AG09309 (cell line): ENCODE data around the gene STYXL1.
"Not testable (repeated sequence)": the region's sequence is repeated elsewhere in the genome, so short reads cannot be mapped to it uniquely, and the experiment has no call there.

ENCODE experiments used
- DNase-seq: peaks from one replicate; pipeline ENCODE4 v3.0.0-alpha.2; 2010; ENCODE audit warnings: low read depth
- H3K4me3 ChIP-seq: 2 replicates; pipeline ENCODE4 v1.5.1; 2011; ENCODE audit warnings: mild to moderate bottlenecking, low read depth, low read length, moderate library complexity; ENCODE audit not compliant: control insufficient read depth
- TF ChIP-seq, protein P1 (sequence below): IDR thresholded peaks from 2 replicates; pipeline ENCODE4 v1.5.1; 2011; ENCODE audit warnings: mild to moderate bottlenecking, low read depth, low read length, inconsistent platforms; ENCODE audit not compliant: insufficient read depth, control insufficient read depth; ENCODE audit errors: missing control alignments

STYXL1 gene

GRCh38 chr7:76064208-76064970 lies 16.6 kb upstream of the STYXL1 start:
- no peak overlapping the region for H3K4me3 ChIP-seq
- TF ChIP-seq, protein P1, sequence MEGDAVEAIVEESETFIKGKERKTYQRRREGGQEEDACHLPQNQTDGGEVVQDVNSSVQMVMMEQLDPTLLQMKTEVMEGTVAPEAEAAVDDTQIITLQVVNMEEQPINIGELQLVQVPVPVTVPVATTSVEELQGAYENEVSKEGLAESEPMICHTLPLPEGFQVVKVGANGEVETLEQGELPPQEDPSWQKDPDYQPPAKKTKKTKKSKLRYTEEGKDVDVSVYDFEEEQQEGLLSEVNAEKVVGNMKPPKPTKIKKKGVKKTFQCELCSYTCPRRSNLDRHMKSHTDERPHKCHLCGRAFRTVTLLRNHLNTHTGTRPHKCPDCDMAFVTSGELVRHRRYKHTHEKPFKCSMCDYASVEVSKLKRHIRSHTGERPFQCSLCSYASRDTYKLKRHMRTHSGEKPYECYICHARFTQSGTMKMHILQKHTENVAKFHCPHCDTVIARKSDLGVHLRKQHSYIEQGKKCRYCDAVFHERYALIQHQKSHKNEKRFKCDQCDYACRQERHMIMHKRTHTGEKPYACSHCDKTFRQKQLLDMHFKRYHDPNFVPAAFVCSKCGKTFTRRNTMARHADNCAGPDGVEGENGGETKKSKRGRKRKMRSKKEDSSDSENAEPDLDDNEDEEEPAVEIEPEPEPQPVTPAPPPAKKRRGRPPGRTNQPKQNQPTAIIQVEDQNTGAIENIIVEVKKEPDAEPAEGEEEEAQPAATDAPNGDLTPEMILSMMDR = no peak

GRCh38 chr7:76063525-76063924 lies 15.7 kb upstream of the STYXL1 start:
- DNase-seq = no peak
- H3K4me3 ChIP-seq = no peak overlapping the region
- TF ChIP-seq, protein P1 = no peak

More at GRCh38 chr7:76064208-76064970, 16.6 kb upstream of the STYXL1 start:
- DNase-seq = no peak

DNA sequence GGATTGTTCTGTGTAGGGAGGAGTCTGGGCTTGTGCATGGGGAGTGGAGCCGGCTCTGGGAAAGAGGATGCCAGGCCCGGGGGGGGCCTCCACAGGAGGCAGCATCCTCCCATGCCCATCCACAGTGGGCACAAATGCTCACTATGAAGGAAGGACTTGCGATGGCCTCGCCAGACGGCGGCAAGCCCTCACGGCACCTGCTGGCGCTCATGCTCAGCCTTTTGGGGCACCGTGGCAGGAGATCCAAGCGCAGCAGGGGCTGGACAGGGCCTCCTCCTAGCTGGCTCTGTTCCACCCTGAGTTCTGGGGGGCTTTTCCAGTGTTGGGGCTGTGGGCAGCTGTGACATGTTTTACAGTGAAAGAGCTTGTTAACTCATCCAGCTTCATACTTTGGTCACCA lies 15.3 kb upstream of the STYXL1 start:
- TF ChIP-seq, protein P1 = no peak
- H3K4me3 ChIP-seq = no peak overlapping the region
- DNase-seq = no peak

DNA sequence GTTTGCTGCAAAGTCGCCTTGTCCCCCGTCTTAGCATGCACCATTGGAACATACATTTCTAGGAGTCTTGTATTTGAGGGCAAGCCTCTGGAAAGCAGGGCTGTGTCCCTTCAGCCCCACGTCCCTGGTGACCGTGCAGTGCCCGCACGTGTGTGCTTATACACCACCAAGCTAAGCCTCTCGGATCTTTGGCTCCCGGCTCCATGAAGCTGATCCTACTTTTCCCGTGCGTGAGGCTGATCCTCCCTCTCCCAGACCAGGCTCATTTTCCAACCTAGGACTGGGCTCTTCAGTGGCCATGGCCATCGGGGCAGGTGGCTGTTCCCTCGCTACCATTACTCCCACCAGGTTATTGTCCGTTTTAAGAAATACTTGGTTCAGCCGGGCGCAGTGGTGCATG lies 14.5 kb upstream of the STYXL1 start:
- TF ChIP-seq, protein P1 = no peak
- DNase-seq = no peak
- no peak overlapping the region for H3K4me3 ChIP-seq

DNA sequence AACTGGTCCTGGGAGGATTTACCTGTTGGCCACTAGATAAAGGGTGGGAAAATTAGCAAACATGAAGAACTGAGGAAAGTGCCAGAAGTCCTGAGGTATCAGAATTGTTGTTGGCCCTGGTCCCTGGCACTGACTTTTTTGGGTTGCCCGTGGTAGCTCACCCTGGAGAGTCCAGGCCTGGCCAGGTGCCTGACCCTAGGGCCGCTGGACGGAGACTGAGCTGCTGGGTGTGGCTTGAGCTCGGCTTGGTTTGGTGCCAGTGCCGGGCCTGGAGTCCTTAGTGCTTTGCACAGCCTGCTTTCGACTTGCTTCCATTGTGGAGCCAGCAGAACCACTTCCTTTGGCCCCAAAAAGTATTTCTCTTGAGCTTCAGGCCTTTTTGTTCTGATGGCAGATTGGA lies 13.0 kb upstream of the STYXL1 start:
- DNase-seq = no peak
- H3K4me3 ChIP-seq = no peak overlapping the region
- TF ChIP-seq, protein P1 = no peak

- H3K4me3 ChIP-seq, DNase-seq: not testable (repeated sequence)
These were observed 10.9 kb upstream of the STYXL1 start for GRCh38 chr7:76058745-76059144.

DNA sequence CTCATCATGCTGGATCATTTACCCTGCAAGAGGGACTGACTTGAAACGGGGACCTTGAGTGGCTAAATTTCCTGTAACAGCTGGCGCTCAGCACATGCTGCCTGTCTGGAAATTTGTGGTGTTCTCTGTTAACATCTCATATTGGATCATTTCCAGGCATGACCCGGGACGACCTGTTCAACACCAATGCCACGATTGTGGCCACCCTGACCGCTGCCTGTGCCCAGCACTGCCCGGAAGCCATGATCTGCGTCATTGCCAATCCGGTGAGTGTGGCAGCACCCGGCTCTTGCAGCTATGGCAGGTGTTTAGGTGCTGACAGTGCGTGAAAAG lies 10.0 kb upstream of the STYXL1 start:
- no peak for DNase-seq
- no peak overlapping the region for H3K4me3 ChIP-seq
- TF ChIP-seq, protein P1 = no peak
